DND-41 (cell line): ENCODE measurements around the gene PIGO.

ENCODE experiments used
- CTCF ChIP-seq: IDR thresholded peaks from 2 replicates; pipeline ENCODE4 v1.5.1; 2012; ENCODE audit warnings: borderline replicate concordance, low read length, moderate library complexity, mild to moderate bottlenecking; ENCODE audit not compliant: poor library complexity, severe bottlenecking; ENCODE audit errors: extremely low read depth
- EZH2 ChIP-seq: IDR thresholded peaks from 3 replicates; pipeline ENCODE4 v1.6.1; 2012; ENCODE audit warnings: borderline replicate concordance, low read depth, mild to moderate bottlenecking, moderate library complexity, low read length, inconsistent platforms; ENCODE audit not compliant: severe bottlenecking

GRCh38 chr9:35072461-35073278, 23.7 kb downstream of the PIGO start, which contains the start of gene VCP:
- TF ChIP-seq CTCF = no peak
- TF ChIP-seq EZH2 = no peak
